HEK293 (cell line): ENCODE data around the gene B4GALT6.

Experiments
- CTCF ChIA-PET: fragments of 350-600 bp; formaldehyde crosslinking; extraction: SDS; loops from one replicate; lab custom pipeline; 2021; ENCODE audit warnings: antibody characterized with exemption; lab: Yijun Ruan, JAX
- POLR2A ChIA-PET: fragments of 300-600 bp; formaldehyde crosslinking; extraction: SDS; loops from one replicate; lab custom pipeline; 2020; ENCODE audit warnings: antibody characterized with exemption, inconsistent platforms; lab: Yijun Ruan, JAX
- H3K27ac ChIP-seq: fragments of 200-500 bp; sonication (Bioruptor generic); 2 replicates; pipeline ENCODE4 v1.5.1; 2014; ENCODE audit warnings: low read depth, low read length, control low read depth, inconsistent platforms; ENCODE audit errors: extremely low read depth
- H3K36me3 ChIP-seq, 2 experiments: fragments of 200-500 bp in 1 of 2; sonication (Bioruptor generic) in 1 of 2; 1 replicate in 1 of 2; 2 replicates in 1 of 2; pipeline ENCODE4 v1.5.1; 2014 to 2017; ENCODE audit warnings: inconsistent platforms in 2 of 2, low read length in 2 of 2; ENCODE audit not compliant: control insufficient read depth in 2 of 2, insufficient read depth in 1 of 2
- H3K4me1 ChIP-seq: fragments of 200-500 bp; sonication (Bioruptor generic); 2 replicates; pipeline ENCODE4 v1.5.1; 2014; ENCODE audit warnings: mild to moderate bottlenecking, low read length, inconsistent platforms; ENCODE audit not compliant: control insufficient read depth, insufficient read depth
- H3K4me3 ChIP-seq: 2 replicates; pipeline ENCODE4 v1.5.1; 2011; ENCODE audit warnings: low read depth, mild to moderate bottlenecking, control low read depth, low read length, moderate library complexity
- H3K9me3 ChIP-seq: fragments of 200-500 bp; sonication (Bioruptor generic); 2 replicates; pipeline ENCODE4 v1.5.1; 2014; ENCODE audit warnings: low read depth, low read length, inconsistent platforms; ENCODE audit not compliant: control insufficient read depth, insufficient read depth
- BCL11B ChIP-seq: fragments of 450-650 bp; formaldehyde crosslinking; IDR thresholded peaks from 2 replicates; pipeline ENCODE4 v1.5.1; 2016; ENCODE audit warnings: low read depth, missing biosample characterization, missing genetic modification characterization
- HOXA7 ChIP-seq: sonication (generic); formaldehyde crosslinking; IDR thresholded peaks from 2 replicates; pipeline ENCODE4 v1.8.1; 2022; ENCODE audit warnings: missing genetic modification reagents, borderline replicate concordance
- MEIS1 ChIP-seq: sonication (generic); formaldehyde crosslinking; IDR thresholded peaks from 2 replicates; pipeline ENCODE4 v1.8.1; 2022; ENCODE audit warnings: missing genetic modification reagents, mild to moderate bottlenecking, borderline replicate concordance
- PATZ1 ChIP-seq: fragments of 450-650 bp; formaldehyde crosslinking; IDR thresholded peaks from 2 replicates; pipeline ENCODE4 v1.5.1; 2016; ENCODE audit warnings: missing biosample characterization, missing genetic modification characterization
- PBX3 ChIP-seq: sonication (generic); formaldehyde crosslinking; IDR thresholded peaks from 2 replicates; pipeline ENCODE4 v1.8.1; 2022; ENCODE audit warnings: mild to moderate bottlenecking, moderate library complexity, missing genetic modification reagents
- PRDM4 ChIP-seq: fragments of 450-650 bp; formaldehyde crosslinking; IDR thresholded peaks from 2 replicates; pipeline ENCODE4 v1.5.1; 2017; ENCODE audit warnings: missing biosample characterization, missing genetic modification characterization
- PRDM6 ChIP-seq: fragments of 450-650 bp; formaldehyde crosslinking; IDR thresholded peaks from 2 replicates; pipeline ENCODE4 v1.5.1; 2017; ENCODE audit warnings: missing biosample characterization, missing genetic modification characterization
- YY2 ChIP-seq: fragments of 450-650 bp; formaldehyde crosslinking; IDR thresholded peaks from 2 replicates; pipeline ENCODE4 v1.5.1; 2016; ENCODE audit warnings: missing biosample characterization, missing genetic modification characterization
- ZBTB6 ChIP-seq: fragments of 450-650 bp; formaldehyde crosslinking; IDR thresholded peaks from 2 replicates; pipeline ENCODE4 v1.5.1; 2017; ENCODE audit warnings: missing biosample characterization, missing genetic modification characterization
- ZNF138 ChIP-seq: fragments of 450-650 bp; formaldehyde crosslinking; IDR thresholded peaks from 2 replicates; pipeline ENCODE4 v1.5.1; 2016; ENCODE audit warnings: missing biosample characterization, missing genetic modification characterization, borderline replicate concordance
- ZNF140 ChIP-seq: fragments of 450-650 bp; formaldehyde crosslinking; IDR thresholded peaks from 2 replicates; pipeline ENCODE4 v1.5.1; 2016; ENCODE audit warnings: missing biosample characterization, missing genetic modification characterization
- ZNF155 ChIP-seq: fragments of 450-650 bp; formaldehyde crosslinking; IDR thresholded peaks from 2 replicates; pipeline ENCODE4 v1.5.1; 2016; ENCODE audit warnings: missing biosample characterization, missing genetic modification characterization
- ZNF391 ChIP-seq: fragments of 450-650 bp; formaldehyde crosslinking; IDR thresholded peaks from 2 replicates; pipeline ENCODE4 v1.5.1; 2016; ENCODE audit warnings: low read depth, missing biosample characterization, missing genetic modification characterization, borderline replicate concordance
- ZNF398 ChIP-seq: fragments of 450-650 bp; formaldehyde crosslinking; IDR thresholded peaks from 2 replicates; pipeline ENCODE4 v1.5.1; 2017; ENCODE audit warnings: missing biosample characterization, missing genetic modification characterization
- ZNF416 ChIP-seq: fragments of 450-650 bp; formaldehyde crosslinking; IDR thresholded peaks from 2 replicates; pipeline ENCODE4 v1.5.1; 2016; ENCODE audit warnings: missing biosample characterization, missing genetic modification characterization
- ZNF529 ChIP-seq: fragments of 450-650 bp; formaldehyde crosslinking; IDR thresholded peaks from 2 replicates; pipeline ENCODE4 v1.5.1; 2017; ENCODE audit warnings: missing genetic modification characterization, missing biosample characterization; ENCODE audit not compliant: insufficient replicate concordance
- ZNF555 ChIP-seq: fragments of 450-650 bp; formaldehyde crosslinking; conservative IDR thresholded peaks from 2 replicates; pipeline ENCODE4 v1.5.1; 2017; ENCODE audit warnings: missing biosample characterization, mild to moderate bottlenecking, missing genetic modification characterization, inconsistent platforms
- ZNF596 ChIP-seq: fragments of 450-650 bp; IDR thresholded peaks from 2 replicates; pipeline ENCODE4 v1.5.0; 2018; ENCODE audit warnings: missing biosample characterization, mild to moderate bottlenecking, missing genetic modification characterization, moderate library complexity
- ZNF670 ChIP-seq: fragments of 450-650 bp; formaldehyde crosslinking; IDR thresholded peaks from 2 replicates; pipeline ENCODE4 v1.5.1; 2016; ENCODE audit warnings: missing biosample characterization, missing genetic modification characterization, low read depth
- ZNF692 ChIP-seq: fragments of 450-650 bp; formaldehyde crosslinking; IDR thresholded peaks from 2 replicates; pipeline ENCODE4 v1.5.1; 2016; ENCODE audit warnings: missing biosample characterization, missing genetic modification characterization
- ZNF704 ChIP-seq: fragments of 450-650 bp; formaldehyde crosslinking; IDR thresholded peaks from 2 replicates; pipeline ENCODE4 v1.5.1; 2016; ENCODE audit warnings: missing biosample characterization, missing genetic modification characterization
- ZSCAN4 ChIP-seq: fragments of 450-650 bp; formaldehyde crosslinking; IDR thresholded peaks from 2 replicates; pipeline ENCODE4 v1.5.1; 2017; ENCODE audit warnings: missing biosample characterization, missing genetic modification characterization

B4GALT6 gene

GRCh38 chr18:31702449-31702848, 18.1 kb upstream of the B4GALT6 start (continued):
- TF ChIP-seq PBX3 (CRISPR knock-in tag) (no peak), ZNF692 (tag by site-specific recombination) (no peak), ZNF555 (no peak), ZNF529 (tag by site-specific recombination) (no peak)

- Histone ChIP-seq H3K4me1 (no peaks in the 10 kb centered on the region), H3K9me3 (no peaks in the 10 kb centered on the region), H3K4me3 (no peak overlapping the region), H3K36me3 (no peaks in the 10 kb centered on the region), H3K27ac (no peak overlapping the region)
- ChIA-PET POLR2A (no interaction called here), CTCF (no interaction called here)
- TF ChIP-seq ZNF138: no peak
- no peak for TF ChIP-seq ZNF140 (tag by site-specific recombination)
- no peak for TF ChIP-seq HOXA7 (CRISPR knock-in tag)
- no peak for TF ChIP-seq ZNF670
- TF ChIP-seq ZNF155 (tag by site-specific recombination): no peak
- TF ChIP-seq MEIS1 (CRISPR knock-in tag): no peak
- TF ChIP-seq ZSCAN4 (tag by site-specific recombination): no peak
- TF ChIP-seq YY2: no peak
- no peak for TF ChIP-seq BCL11B
- TF ChIP-seq ZNF416 (tag by site-specific recombination): no peak
- TF ChIP-seq PATZ1: no peak
- TF ChIP-seq PRDM4 (tag by site-specific recombination): no peak
- no peak for TF ChIP-seq ZNF704 (tag by site-specific recombination)
- TF ChIP-seq ZNF398 (tag by site-specific recombination): no peak
- TF ChIP-seq ZNF391 (tag by site-specific recombination): no peak
- TF ChIP-seq PRDM6 (tag by site-specific recombination): no peak
- no peak for TF ChIP-seq ZNF596 (tag by site-specific recombination)
- no peak for TF ChIP-seq ZBTB6 (tag by site-specific recombination)
These were observed 17.4 kb upstream of the B4GALT6 start for GRCh38 chr18:31701744-31702143.
